ENCODE measurements around the gene TTC8. TPM values are rescaled to one million over a fixed set of nuclear protein-coding genes. Genes with fewer than 3 reads are reported as not detected.

TTC8 gene
- total and polyA plus RNA-seq, 7 donors = 1.6 to 4.7 (median 3.0) TPM

DNA sequence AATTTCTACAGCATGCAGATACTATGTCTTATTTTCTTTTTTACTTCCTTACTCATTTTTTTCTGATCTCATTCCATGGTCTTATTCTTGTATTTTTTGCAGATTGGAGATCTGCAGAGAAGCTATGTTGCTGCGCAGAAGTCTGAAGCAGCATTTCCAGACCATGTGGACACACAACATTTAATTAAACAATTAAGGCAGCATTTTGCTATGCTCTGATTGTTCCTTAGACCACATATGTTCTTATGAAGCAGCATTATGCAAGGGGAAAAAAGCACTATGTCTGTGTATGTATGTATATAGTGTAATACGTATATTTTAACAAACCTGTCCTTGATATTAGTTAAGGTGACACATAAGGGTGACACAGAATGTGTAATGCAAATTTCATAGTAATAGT is 52.7 kb downstream of the TTC8 start:
- Histone ChIP-seq H3K27ac (no peak overlapping the region), H3K36me3 (ENCODE audit: insufficient read depth in 1 of 2, low read depth in 1 of 2) (no peaks in the 10 kb centered on the region), H3K9me3 (no peaks in the 10 kb centered on the region), H3K27me3 (ENCODE audit: insufficient read depth in 3 of 3, low read length in 2 of 3) (no peaks in the 10 kb centered on the region), H3K4me1 (no peaks in the 10 kb centered on the region), H3K4me3 (no peak overlapping the region)
- ATAC-seq (no peak), DNase-seq (no peak)
- intact Hi-C loops (cut with DNase I) = no loop called here
- 98 to 99% (median 98%) methylated on average over 2 of the region's 2 CpGs for WGBS, 3 donors
- TF ChIP-seq, protein P1, sequence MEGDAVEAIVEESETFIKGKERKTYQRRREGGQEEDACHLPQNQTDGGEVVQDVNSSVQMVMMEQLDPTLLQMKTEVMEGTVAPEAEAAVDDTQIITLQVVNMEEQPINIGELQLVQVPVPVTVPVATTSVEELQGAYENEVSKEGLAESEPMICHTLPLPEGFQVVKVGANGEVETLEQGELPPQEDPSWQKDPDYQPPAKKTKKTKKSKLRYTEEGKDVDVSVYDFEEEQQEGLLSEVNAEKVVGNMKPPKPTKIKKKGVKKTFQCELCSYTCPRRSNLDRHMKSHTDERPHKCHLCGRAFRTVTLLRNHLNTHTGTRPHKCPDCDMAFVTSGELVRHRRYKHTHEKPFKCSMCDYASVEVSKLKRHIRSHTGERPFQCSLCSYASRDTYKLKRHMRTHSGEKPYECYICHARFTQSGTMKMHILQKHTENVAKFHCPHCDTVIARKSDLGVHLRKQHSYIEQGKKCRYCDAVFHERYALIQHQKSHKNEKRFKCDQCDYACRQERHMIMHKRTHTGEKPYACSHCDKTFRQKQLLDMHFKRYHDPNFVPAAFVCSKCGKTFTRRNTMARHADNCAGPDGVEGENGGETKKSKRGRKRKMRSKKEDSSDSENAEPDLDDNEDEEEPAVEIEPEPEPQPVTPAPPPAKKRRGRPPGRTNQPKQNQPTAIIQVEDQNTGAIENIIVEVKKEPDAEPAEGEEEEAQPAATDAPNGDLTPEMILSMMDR (IDR thresholded peaks at IDR 0.05) = no peak

DNA sequence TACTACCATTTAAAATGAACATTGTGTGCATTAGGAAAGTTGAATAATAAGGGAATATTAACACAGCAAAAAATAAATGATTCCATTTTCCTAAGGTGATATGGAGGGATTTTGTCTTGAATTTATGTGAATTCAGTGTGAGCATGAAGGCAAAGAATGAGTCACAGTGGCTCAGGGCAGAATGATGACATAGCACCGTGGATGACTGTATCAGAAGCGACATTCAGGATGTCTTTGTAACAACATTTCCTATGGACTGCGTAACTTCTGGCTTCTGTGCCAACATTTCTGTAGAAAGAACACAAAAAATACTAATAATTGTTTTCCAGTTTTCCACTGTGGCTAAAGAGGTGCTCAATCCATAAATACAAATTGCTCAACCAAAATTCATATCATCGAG is 54.6 kb downstream of the TTC8 start:
- 75 to 88% (median 87%) methylated on average over 4 of the region's 4 CpGs for WGBS, 3 donors

DNA sequence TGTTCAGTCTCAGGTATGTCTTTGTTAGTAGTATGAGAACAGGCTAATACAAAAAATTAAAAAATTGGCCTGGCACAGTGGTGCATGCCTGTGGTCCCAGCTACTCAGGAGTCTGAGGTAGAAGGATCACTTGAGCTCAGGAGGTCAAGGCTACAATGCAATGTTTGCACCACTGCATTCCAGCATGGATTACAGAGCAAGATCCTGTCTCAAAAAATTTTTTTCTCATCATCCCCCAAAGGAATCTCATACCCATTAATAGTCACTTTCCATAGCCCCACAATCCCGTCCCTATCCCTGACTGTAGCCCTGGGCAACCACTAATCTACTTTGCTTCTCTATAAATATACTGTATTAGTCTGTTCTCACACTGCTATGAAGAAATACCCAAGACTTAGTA is 57.8 kb downstream of the TTC8 start:
- WGBS, 3 donors = 83 to 100% (median 85%) methylated on average over 1 of the region's 1 CpG
- intact Hi-C loops (cut with DNase I) = no loop called here
- TF ChIP-seq, protein P1 (IDR thresholded peaks at IDR 0.05) = no peak
- Histone ChIP-seq H3K27me3 (ENCODE audit: insufficient read depth in 3 of 3, low read length in 2 of 3) (no peaks in the 10 kb centered on the region), H3K36me3 (ENCODE audit: insufficient read depth in 1 of 2, low read depth in 1 of 2) (no peaks in the 10 kb centered on the region), H3K4me1 (no peaks in the 10 kb centered on the region), H3K9me3 (no peaks in the 10 kb centered on the region), H3K4me3 (no peak overlapping the region), H3K27ac (no peak overlapping the region)
- DNase-seq (no peak), ATAC-seq (no peak)

More for the DNA sequence above, 54.6 kb downstream of the TTC8 start:
- H3K36me3 ChIP-seq (ENCODE audit: insufficient read depth in 1 of 2, low read depth in 1 of 2) = no peaks in the 10 kb centered on the region
- intact Hi-C loops (cut with DNase I) = no loop called here
- no peaks in the 10 kb centered on the region for H3K4me1 ChIP-seq
- DNase-seq (no peak), ATAC-seq (no peak)
- H3K27me3 ChIP-seq (ENCODE audit: insufficient read depth in 3 of 3, low read length in 2 of 3) = no peaks in the 10 kb centered on the region
- H3K9me3 ChIP-seq = no peaks in the 10 kb centered on the region
- TF ChIP-seq, protein P1 (IDR thresholded peaks at IDR 0.05) = no peak
- no peak overlapping the region for H3K4me3 ChIP-seq
- H3K27ac ChIP-seq = no peak overlapping the region

DNA sequence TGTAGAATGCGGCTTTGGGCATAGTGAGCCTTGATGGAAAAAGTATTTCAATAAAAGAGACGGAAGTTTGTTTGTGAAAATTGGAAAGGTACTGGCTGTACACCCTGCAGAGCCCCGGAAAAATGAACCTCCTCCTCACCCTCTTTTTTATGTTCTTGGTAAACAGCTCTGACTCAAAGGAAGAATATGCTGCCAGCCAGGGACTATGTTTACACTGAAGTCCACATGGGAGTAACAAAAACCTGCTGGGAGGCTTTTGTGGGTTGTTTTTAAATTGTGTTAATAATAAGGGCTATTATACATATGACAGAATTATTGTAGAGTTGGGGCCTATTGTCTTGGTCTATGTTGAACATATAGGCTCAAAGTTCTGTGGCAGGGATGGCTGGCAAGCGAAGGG is 70.7 kb downstream of the TTC8 start:
- DNase-seq (no peak), ATAC-seq (no peak)
- no peaks in the 10 kb centered on the region for H3K27me3 ChIP-seq (ENCODE audit: insufficient read depth in 3 of 3, low read length in 2 of 3)
- WGBS, 3 donors = 85 to 93% (median 89%) methylated on average over 4 of the region's 4 CpGs
- H3K4me3 ChIP-seq = no peak overlapping the region
- H3K27ac ChIP-seq = no peak overlapping the region
- no peaks in the 10 kb centered on the region for H3K9me3 ChIP-seq
- no peaks in the 10 kb centered on the region for H3K4me1 ChIP-seq
- TF ChIP-seq, protein P1 (IDR thresholded peaks at IDR 0.05) = no peak
- intact Hi-C loops (cut with DNase I) = no loop called here
- no peaks in the 10 kb centered on the region for H3K36me3 ChIP-seq (ENCODE audit: insufficient read depth in 1 of 2, low read depth in 1 of 2)

DNA sequence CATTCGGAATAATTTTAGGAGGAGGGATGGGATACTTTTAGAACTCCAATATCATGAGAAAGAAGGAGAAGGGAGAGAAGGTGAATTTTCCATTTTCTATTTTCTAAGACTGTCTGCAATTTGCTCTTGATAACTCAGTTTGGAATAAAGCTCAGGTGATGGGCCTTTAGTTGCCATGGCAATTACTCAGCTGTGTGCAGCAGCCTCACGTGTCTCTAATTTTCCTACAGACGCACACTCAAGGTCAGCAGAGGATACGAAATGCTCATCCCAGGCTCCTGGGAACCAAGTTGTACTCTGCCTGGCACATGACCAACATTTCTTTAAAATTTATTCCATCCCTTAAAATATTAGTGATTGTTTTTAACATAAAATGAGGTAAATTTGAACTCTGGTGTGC is 76.7 kb downstream of the TTC8 start:
- WGBS, 3 donors = 56 to 60% (median 58%) methylated on average over 4 of the region's 4 CpGs
- TF ChIP-seq, protein P1 (IDR thresholded peaks at IDR 0.05) = no peak
- ATAC-seq = no peak
- Histone ChIP-seq H3K4me3 (no peak overlapping the region), H3K9me3 (no peaks in the 10 kb centered on the region), H3K27me3 (ENCODE audit: insufficient read depth in 3 of 3, low read length in 2 of 3) (no peaks in the 10 kb centered on the region), H3K4me1 (no peaks in the 10 kb centered on the region), H3K36me3 (ENCODE audit: insufficient read depth in 1 of 2, low read depth in 1 of 2) (no peaks in the 10 kb centered on the region), H3K27ac (no peak overlapping the region)
- intact Hi-C loops (cut with DNase I) = no loop called here
- no peak for DNase-seq
